Keratinocyte (primary cell): ENCODE results near the gene PMPCB.

Experiments used
- CTCF ChIP-seq, 3 experiments: IDR thresholded peaks in 1 of 3; conservative IDR thresholded peaks in 1 of 3; optimal IDR thresholded peaks in 1 of 3; 2 replicates in 2 of 3; 3 replicates in 1 of 3; pipeline versions ENCODE3 to v1.5.1; 2011; ENCODE audit warnings: low read length in 3 of 3, mild to moderate bottlenecking in 3 of 3, moderate library complexity in 2 of 3, control low read depth in 1 of 3, inconsistent platforms in 1 of 3; ENCODE audit not compliant: insufficient read depth in 2 of 3; ENCODE audit errors: extremely low read depth in 1 of 3
- EZH2 ChIP-seq: IDR thresholded peaks from one replicate; pipeline ENCODE4 v1.6.1; 2012; ENCODE audit warnings: inconsistent platforms, mild to moderate bottlenecking, low read length, moderate library complexity

GRCh38 chr7:103317009-103317408 lies 19.8 kb downstream of the PMPCB start:
- TF ChIP-seq CTCF (optimal IDR thresholded peaks at IDR 0.05 in 1 of 3, IDR thresholded peaks at IDR 0.05 in 1 of 3, conservative IDR thresholded peaks at IDR 0.05 in 1 of 3; ENCODE audit: extremely low read depth in 1 of 3, insufficient read depth in 2 of 3, low read length in 3 of 3), result no peak
- no peak for TF ChIP-seq EZH2
